Measurements from ENCODE around the gene FGGY. TPM values are rescaled to one million over a fixed set of nuclear protein-coding genes. Genes with fewer than 3 reads are reported as not detected.

The FGGY gene
- total RNA-seq, 1 experiment from 2014 or later, result 10.2 TPM

DNA sequence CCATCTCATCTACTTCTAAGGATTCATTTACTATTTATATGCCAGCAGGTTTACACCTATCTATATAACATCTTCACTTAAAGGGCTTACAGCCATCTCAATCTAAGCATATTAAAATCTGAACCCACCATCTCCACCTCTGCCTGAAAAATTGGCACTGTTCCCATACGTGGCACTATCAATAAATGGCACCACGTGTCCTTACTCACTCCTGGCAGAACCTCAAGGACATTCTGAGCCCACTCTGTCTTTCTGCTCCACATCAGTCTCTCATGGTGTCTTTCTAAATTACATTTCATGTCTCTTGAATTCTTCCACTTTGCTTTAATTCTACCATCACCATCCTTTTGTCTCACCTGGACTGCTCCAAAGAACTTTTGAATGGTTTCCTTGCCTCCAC is 445.6 kb downstream of the FGGY start:
- in situ Hi-C loops (cut with HindIII; ENCODE audit: low sequenced_read_pairs), result no loop called here
- DNase-seq (ENCODE audit: low spot score), result no peak

DNA sequence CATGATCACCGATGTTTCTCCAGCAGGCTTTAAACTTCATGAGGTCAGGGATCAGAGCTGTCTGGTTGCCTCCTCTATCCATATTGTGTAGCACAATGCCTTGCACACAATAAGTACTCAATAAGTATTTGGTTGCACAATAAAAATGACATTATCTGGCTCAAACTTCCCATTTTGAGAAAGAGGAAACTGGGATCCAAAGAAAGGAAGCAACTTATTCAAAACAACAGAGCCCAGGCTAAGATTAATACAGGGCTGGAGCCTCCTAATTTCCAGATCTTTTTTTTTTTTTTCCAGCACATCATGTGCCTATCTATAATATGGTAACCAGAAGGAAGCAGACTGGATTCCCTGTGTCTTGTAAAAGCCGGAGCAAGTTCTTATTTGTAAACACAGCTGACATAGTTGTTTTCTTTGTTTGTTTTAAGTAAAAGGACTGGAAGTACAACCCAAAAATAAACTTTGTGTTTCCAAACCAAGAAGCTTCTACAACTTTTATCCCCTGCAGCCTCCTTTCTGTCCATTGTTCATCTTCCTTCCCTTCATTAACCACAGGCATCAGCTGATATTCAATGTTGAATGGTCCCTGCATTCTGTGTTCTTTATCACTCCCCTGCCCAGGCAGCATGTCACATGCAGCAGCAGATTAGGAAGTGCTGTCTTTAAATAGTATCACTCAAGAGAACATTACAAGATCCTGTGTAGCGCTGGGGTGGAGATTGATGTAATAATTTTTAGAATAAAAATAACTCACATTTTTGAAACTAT is 446.6 kb downstream of the FGGY start:
- no peak for DNase-seq (ENCODE audit: low spot score)
- in situ Hi-C loops (cut with HindIII; ENCODE audit: low sequenced_read_pairs), result no loop called here

DNA sequence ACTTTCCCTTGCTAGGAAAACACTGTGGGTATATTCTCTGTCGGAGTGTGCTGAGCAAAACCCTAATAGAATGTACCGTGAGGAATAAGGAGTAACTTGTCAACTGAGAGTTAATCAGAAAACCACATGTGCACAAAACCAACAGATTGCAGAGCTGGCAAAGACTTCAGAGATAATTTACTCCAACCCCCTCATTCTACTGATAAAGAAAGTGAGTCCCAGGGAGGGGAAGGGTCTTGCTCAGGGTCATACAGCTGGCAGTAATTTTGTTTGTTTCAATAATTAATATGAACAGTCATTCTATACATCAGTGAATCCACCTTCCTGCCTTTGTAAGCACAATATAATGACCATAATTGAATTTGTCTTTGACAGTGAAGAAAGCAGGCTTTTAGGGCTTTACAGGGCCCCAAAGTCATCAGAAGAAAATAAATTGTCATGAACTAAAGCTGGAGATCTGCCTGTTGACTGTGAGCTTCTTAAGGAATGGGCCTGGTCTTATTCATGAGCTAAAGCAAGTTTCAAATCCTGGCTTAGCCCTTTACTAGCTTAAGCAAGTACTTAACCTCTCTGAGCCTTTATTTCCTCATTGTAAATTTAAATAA is 450.6 kb downstream of the FGGY start:
- in situ Hi-C loops (cut with HindIII; ENCODE audit: low sequenced_read_pairs), result no loop called here

DNA sequence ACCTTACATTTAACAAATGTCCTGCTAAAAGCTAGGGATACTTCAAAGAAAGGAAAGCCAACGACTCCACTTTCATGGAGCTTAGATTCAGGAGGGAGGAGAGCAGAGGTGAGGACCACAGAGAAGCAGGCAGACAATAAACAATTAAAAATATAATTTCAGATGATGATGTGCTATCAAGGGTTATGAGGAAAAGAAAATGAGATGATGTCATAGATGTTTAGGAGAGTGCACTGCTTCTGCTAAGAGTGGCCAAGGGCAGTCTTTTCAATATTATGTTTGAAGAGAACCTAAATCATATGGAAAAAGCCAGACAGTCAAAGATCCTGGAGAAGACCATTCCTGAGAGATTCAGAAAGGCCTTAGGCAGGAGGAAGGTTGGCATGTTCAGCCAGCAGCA is 451.2 kb downstream of the FGGY start:
- DNase-seq (ENCODE audit: low spot score), result no peak
- in situ Hi-C loops (cut with HindIII; ENCODE audit: low sequenced_read_pairs), result no loop called here

More for the DNA sequence above, 450.6 kb downstream of the FGGY start:
- DNase-seq (ENCODE audit: low spot score), result no peak

DNA sequence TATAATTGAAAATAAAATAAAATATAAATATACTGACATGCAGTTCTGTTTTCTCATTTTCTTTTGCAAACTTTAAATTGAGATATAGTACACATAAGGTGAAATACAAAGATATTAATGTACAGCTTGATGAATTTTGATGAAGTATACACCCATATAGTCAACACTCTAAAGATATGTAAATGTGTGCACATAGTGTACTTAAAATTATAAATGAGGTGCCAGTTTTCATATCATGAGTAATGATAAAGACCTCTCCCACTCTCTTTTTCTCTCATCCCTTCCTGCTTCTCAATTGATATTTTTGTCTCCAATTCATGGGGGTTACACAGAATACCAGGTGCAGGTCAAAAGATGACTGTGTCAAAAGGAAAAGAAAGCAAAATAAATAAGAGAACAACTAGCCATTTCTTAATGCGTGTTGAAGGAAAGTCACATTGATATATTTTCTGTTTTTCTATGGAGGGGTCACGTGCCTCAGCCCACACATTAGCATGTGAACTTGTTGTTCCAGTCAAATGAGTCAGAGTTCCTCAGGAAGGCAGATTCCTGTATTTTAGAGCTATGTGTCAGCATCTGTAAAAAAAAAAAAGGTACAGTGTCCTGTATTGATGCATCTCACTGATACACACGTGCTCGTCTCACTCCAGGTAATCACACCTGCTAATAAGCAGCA is 453.6 kb downstream of the FGGY start:
- in situ Hi-C loops (cut with HindIII; ENCODE audit: low sequenced_read_pairs), result no loop called here
- no peak for DNase-seq (ENCODE audit: low spot score)

DNA sequence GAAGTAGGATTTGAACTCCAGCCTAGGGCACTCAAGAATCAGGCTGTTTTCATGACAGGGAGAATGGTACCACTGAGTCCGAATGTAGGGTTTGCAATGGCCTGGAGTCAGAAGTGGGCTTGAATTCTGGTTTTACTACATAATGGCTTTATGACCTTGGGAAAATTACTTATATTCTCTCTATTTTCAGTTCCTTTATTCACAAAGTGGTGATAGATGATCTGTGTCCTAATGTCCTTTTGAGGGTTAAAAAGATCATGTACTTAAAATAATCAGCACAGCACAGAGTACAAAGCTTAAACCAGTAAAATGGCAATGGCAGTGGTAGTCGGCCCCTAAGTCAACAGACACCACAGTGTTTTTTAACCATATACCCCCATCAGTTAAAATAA is 454.1 kb downstream of the FGGY start:
- no peak for DNase-seq (ENCODE audit: low spot score)
- in situ Hi-C loops (cut with HindIII; ENCODE audit: low sequenced_read_pairs), result no loop called here

DNA sequence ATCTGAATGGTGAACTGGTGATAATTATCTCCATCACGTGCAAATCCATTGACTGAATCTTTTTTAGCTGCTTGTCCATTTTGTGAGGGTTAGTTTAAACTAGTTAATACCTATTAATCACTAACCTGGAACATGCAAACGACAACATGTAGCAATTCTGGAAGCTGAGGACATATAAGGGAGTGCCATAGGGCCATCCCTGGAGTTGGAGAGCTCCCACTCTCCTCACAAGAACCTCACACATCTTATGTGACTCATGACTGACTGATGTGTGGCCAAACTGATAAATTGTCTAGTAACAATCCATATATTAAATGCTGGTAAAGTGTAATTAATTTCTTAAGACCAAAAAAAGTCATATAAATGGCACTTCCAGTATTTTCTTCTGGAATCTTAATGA is 454.9 kb downstream of the FGGY start:
- in situ Hi-C loops (cut with HindIII; ENCODE audit: low sequenced_read_pairs), result no loop called here
- DNase-seq (ENCODE audit: low spot score), result no peak

DNA sequence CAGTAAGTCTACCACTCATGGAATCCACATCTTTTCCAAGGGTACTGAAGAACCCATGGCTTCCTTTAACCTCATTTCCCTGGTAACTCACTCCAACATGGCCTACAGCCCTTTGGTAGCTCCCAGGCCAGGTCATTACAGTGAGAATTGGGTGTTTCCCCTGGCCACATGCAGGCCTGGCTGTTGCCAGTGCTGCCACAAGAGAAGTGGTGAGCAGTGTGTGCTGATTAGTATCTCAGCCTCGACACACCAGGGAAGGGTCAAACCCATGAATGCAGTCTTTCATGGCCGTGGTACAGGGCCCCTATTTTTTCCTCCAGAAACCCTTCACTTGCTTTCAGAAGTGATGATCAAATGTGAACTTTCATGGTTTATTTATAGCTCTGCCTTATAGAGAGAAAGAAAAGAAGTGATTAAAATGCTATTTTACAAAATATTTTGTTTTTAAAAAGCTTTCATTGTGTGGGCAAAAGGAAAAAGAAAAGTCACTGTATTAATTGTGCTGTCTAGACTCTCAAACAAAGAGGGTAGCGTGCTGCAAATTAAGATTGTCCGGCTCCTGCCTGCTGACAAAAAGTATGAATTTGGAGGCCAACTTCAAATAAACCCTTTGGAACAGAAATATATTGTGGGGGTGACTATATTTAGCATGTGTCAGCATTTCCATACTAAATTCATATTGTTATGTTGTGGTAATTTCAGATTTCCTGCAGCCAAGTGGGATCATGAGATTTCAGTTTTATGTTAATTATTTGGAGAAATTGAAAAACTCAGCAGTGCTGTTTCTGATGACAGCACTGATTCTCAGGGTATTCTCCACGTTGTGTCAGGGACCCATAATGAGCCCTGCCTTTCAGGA is 455.9 kb downstream of the FGGY start:
- in situ Hi-C loops (cut with HindIII; ENCODE audit: low sequenced_read_pairs), result no loop called here
- DNase-seq (ENCODE audit: low spot score), result no peak

DNA sequence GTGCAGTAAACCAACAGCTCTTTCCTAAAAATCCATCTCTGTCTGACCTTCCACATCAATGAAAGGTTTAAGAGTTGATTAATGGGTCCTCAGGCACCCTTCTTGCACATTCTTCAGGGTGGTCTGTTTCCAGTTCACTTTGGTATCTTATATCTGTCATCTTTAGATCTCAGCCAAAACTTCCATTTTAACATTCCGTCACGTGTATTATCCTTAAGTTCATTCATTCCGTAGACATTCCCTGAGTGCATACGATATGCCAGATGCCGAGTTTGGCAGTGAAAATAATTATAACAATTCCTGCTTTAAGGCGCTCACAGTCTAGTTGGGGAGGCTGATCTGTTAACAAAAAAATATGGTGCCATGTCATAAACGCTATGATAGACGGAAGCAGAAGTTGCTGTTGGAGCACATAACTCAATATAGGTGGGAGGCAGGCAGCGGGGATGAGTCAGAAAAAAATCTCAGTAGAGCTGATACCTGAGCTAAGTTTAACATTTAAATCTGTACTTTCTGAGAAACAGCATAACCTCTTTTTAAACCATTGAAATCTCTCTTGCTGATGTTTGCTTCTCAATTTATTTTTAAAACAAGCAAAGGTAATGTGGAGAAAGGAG is 458.3 kb downstream of the FGGY start:
- in situ Hi-C loops (cut with HindIII; ENCODE audit: low sequenced_read_pairs), result no loop called here
- no peak for DNase-seq (ENCODE audit: low spot score)

DNA sequence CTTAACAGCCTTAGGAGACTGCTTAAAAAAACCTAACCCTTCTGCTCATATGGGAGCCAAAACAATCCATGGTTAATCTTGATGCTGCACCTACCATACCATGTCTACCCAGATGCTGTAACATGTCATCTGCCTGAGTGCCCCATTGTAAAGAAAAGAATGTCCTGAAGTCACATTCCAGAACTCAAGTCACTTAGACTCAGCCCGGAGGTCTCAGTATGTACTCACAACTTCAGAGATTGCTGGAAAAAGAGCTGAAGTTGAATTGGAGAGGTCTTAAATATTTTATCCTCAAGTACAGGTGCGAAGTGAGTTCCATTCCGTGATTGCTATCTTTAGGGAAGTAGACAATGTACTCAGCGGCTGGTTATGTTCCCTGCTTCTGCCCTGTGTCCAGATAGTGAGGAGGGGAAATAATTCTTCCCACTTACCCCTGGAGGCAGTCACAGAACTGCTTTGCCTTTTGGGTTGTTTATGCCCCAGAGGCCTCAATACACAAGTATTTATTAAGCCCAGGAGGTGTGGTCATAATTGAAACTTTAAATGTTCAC is 460.4 kb downstream of the FGGY start:
- in situ Hi-C loops (cut with HindIII; ENCODE audit: low sequenced_read_pairs), result no loop called here
- no peak for DNase-seq (ENCODE audit: low spot score)

DNA sequence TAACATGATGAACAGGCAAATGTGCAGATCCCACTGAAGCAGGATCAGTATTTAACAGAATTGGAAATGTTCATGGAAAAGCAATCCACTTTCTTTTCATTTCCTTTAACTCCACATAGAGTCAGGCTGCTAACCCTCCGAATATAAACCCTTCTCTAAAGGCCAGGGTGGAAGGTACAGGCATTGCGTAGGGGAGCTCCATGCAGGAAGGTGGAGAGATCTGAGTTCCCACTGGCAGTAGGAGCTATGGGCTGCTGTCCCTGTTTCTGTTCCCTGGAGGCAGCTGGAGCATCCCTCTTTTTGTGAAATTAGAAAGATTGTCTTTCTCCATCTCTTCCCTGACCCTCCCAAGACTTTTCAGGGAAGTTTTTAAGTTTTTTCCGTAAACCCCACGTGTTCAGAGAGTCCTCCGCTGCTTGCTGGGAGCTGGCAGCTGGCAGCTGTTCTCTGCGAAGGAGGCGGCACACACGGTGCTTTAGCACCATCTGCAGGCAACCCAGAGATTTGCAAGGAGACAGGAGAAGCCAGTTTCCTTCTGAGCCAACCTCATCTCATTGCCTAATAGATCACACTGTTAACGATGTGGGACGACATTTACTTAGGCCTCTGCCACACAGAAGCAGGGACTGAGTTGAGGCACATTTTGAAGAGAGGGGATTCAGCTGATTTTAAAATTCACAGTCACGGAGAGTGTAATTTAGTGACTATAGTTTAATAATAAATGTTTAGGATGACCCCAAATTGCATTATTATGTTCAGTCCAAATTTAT is 462.4 kb downstream of the FGGY start:
- in situ Hi-C loops (cut with HindIII; ENCODE audit: low sequenced_read_pairs), result no loop called here
- peak; percentile 83 for DNase-seq (ENCODE audit: low spot score)

DNA sequence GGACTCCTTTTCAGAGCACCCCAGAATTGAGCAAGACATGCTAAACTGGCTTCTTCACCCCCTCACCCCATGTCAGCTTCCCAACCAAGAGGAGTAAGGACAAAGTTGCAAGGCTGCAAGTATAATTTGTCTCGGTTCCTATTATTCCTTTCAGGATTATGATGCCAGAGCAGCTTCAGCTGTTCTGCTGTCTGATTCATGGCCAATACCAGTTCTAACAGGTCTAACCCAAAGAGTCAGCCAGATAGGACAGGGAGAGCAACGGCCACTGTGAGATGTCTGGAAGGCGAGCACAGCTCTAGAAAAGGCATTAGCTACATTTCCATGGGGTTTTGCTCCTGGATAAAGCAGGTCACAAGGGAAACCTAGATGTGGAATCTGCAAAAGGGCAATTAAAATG is 464.5 kb downstream of the FGGY start:
- in situ Hi-C loops (cut with HindIII; ENCODE audit: low sequenced_read_pairs), result no loop called here
- DNase-seq (ENCODE audit: low spot score), result no peak

DNA sequence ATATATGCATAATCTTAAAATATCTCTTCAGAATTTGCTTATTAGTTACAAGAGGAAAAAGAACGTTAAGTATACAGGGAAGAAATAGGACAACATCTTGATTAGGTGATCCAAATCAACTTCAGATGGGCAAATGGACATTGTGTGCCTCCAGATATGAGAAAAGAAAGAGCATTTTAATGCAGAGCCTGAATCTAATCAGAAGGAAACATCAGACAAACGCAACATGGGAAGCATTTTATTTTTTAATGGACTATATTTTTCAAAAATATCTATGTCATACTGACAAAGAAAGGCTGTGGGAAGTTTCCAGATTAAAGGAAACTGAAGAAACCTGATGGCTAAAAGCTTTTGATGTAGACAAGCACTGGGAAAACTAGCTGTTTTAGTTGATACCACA is 466.5 kb downstream of the FGGY start:
- no peak for DNase-seq (ENCODE audit: low spot score)
- in situ Hi-C loops (cut with HindIII; ENCODE audit: low sequenced_read_pairs), result no loop called here

DNA sequence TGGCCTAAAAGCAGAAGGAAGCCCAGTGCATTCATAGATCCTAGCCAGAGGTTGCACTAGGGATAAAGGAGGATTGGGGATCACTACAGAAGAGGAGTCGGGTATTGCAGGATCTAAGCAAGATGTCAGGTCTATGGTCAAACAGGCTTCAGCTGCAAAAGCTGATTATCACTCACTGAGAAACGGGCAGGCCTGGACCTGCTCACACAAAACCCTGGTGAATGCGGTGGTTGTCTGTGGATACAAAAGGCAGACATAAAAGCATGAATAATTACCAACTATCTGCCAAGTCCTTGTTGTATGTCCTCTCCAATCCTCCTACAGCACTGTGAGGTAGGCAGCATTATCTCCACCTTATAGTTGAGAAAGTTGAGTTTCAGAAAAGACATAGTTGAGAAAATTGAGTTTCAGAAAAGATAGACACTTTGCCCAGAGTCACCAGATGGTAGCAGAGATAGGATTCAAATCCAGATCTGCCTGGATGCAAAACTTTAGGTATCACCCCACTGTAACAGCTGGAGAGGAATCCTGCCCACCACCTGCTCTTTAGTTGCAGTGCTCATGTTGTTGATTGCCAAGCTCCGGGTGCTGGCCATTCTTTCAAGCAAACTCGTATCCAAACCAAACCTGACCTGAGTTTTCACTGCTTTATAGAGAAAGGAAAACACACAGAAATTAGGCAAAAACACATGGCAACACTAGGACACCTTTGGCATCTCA is 468.3 kb downstream of the FGGY start:
- no peak for DNase-seq (ENCODE audit: low spot score)
- in situ Hi-C loops (cut with HindIII; ENCODE audit: low sequenced_read_pairs), result no loop called here

DNA sequence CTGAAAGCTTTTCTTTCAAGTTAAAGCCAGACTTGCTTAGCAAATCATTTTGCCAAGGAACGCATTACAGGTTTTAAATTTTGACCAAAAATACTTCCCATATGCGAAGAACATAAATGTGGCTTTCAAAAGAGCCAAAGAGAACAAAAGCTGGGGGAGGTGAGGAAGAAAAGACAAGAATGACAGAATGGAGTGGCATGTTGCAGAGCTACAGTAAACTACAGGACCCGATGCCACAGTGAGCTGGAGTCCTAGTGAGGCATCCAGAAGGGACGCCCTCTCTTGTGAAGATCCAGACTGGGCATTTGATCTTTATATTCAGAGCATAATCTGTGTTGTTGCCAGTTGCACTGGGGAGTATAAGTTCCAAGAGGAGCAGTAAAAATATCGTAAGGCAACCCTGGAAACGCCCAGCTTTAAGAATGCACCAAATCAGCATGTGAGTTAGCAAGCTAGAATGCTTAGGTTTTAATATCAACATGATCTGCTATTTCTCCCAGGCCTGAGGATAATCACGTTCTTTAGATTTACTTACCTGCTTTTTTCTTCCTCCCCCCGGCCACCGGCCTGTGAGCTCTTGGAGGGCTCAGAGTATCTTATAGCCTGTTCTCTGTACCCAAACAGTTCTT is 469.4 kb downstream of the FGGY start:
- in situ Hi-C loops (cut with HindIII; ENCODE audit: low sequenced_read_pairs), result no loop called here
- no peak for DNase-seq (ENCODE audit: low spot score)

DNA sequence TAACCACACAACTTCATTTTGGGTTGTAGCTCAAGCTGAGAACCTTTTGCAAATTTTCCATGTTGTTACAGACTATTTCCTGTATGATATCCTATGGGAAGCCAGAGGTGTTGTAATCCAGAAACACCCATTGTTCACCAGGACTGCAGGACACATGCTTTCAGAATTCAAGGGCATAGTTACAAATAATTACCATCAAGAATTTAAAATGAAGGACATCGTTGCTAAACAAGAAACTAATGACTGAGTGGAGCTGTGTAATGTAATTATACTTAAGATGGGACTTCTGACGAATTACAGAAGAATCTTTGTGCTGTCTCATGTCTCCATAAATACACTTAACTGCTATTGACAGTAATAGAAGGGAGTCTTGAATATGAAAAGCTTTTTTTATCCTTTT is 470.2 kb downstream of the FGGY start:
- in situ Hi-C loops (cut with HindIII; ENCODE audit: low sequenced_read_pairs), result no loop called here
- DNase-seq (ENCODE audit: low spot score), result no peak

Measured in G401 (cell line).